HEK293T (cell line): ENCODE results near the gene UBA3.
A peak's percentile ranks its signal among the peaks of the same experiment; 100 is the strongest.

ENCODE experiments used
- CTCF ChIA-PET: fragments of 350-600 bp; formaldehyde crosslinking; extraction: SDS; loops from one replicate; lab custom pipeline; 2021; ENCODE audit warnings: antibody characterized with exemption, inconsistent platforms; lab: Yijun Ruan, JAX
- POLR2A ChIA-PET: fragments of 350-600 bp; formaldehyde crosslinking; extraction: SDS; loops from one replicate; lab custom pipeline; 2020; ENCODE audit warnings: antibody characterized with exemption, inconsistent platforms; lab: Yijun Ruan, JAX
- DNase-seq: peaks from one replicate; pipeline ENCODE4 v3.0.0; 2012; ENCODE audit warnings: mixed read lengths; ENCODE audit errors: extremely low spot score
- ARNT ChIP-seq: fragments of 450-650 bp; IDR thresholded peaks from 2 replicates; pipeline ENCODE4 v1.6.1; 2017; ENCODE audit warnings: mild to moderate bottlenecking
- BHLHE40 ChIP-seq: fragments of 450-650 bp; IDR thresholded peaks from 2 replicates; pipeline ENCODE4 v1.6.1; 2016; ENCODE audit warnings: mild to moderate bottlenecking, moderate library complexity, borderline replicate concordance
- CTBP1 ChIP-seq: fragments of 450-650 bp; IDR thresholded peaks from 2 replicates; pipeline ENCODE4 v1.6.1; 2016; ENCODE audit warnings: borderline replicate concordance
- ELF4 ChIP-seq: fragments of 450-650 bp; IDR thresholded peaks from 2 replicates; pipeline ENCODE4 v1.6.1; 2017; ENCODE audit warnings: antibody characterized with exemption
- FOXA1 ChIP-seq: fragments of 450-650 bp; IDR thresholded peaks from 2 replicates; pipeline ENCODE4 v1.6.1; 2016; ENCODE audit warnings: mild to moderate bottlenecking
- FOXK2 ChIP-seq: fragments of 450-650 bp; IDR thresholded peaks from 2 replicates; pipeline ENCODE4 v1.6.1; 2016; ENCODE audit warnings: mild to moderate bottlenecking
- FOXM1 ChIP-seq: fragments of 450-650 bp; IDR thresholded peaks from 2 replicates; pipeline ENCODE4 v1.6.1; 2017; ENCODE audit warnings: mild to moderate bottlenecking, borderline replicate concordance
- HDGF ChIP-seq: fragments of 450-650 bp; IDR thresholded peaks from 2 replicates; pipeline ENCODE4 v1.6.1; 2017; ENCODE audit warnings: antibody characterized with exemption, borderline replicate concordance
- L3MBTL2 ChIP-seq: fragments of 450-650 bp; conservative IDR thresholded peaks from 2 replicates; pipeline ENCODE4 v1.6.1; 2016; ENCODE audit warnings: mild to moderate bottlenecking
- LEF1 ChIP-seq: fragments of 450-650 bp; IDR thresholded peaks from 2 replicates; pipeline ENCODE4 v1.6.1; 2017; ENCODE audit warnings: mild to moderate bottlenecking, borderline replicate concordance
- NFRKB ChIP-seq: fragments of 450-650 bp; IDR thresholded peaks from 2 replicates; pipeline ENCODE4 v1.6.1; 2016; ENCODE audit warnings: mild to moderate bottlenecking, moderate library complexity
- PKNOX1 ChIP-seq: fragments of 450-650 bp; IDR thresholded peaks from 2 replicates; pipeline ENCODE4 v1.6.1; 2016
- SP1 ChIP-seq: fragments of 450-650 bp; IDR thresholded peaks from 2 replicates; pipeline ENCODE4 v1.6.1; 2017
- SUZ12 ChIP-seq: fragments of 450-650 bp; IDR thresholded peaks from 2 replicates; pipeline ENCODE4 v1.6.1; 2016; ENCODE audit warnings: mild to moderate bottlenecking
- TARDBP ChIP-seq: fragments of 450-650 bp; IDR thresholded peaks from 2 replicates; pipeline ENCODE4 v1.6.1; 2016
- ZNF384 ChIP-seq: fragments of 450-650 bp; IDR thresholded peaks from 2 replicates; pipeline ENCODE4 v1.6.1; 2016

UBA3 gene

DNA sequence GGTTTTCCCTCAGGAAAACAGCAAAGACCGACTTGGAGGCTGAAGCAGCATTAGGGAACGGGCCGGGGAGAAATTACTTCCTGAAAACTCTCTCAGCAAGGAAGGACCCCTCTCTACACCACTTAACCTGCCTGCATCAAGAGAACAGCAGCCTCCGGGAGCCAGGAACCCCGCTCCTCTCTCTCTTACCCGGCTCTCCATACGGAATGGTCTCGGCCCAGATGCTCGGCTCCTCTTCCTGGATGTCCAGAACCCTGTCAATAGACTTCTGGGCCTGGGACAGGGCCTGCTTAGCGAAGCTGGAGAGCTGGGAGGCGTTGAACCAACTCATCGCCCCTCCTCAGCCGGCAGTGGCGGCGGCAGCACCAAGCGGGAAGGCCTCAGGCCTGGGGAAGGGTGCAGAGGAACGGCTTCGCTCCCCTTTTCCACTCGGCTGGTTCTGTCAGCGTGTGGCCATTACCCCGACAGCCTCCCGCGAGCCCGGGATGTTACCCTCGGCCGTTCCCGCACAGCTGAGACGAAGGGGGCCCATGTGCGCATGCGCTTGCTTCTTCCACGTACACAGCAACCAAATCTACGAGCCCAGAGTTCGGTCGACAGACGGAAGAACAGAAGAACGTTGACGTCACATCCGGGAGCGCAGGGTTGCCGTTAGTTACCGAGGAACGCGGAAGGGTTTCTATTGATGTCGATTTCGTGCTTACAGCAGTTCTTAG lies 28.3 kb downstream of the UBA3 start, which contains the start of gene TMF1:
TMF1 (minus strand) TSS at position 578 of the 716 bp plus-strand sequence; CDS start at position 331, 247 bp downstream.
- ChIA-PET CTCF (interaction anchor here (0.9 to 1.1 kb wide), 2 partner anchors 69 to 358 kb away, joined by 3 read pairs; no protein-coding TSS in a partner anchor), POLR2A (interaction anchor here (0.7 to 1.5 kb wide), 4 partner anchors 27 to 65 kb away, joined by 4 to 7 read pairs (median 6); partner anchors contain the start of genes ARL6IP5 and EOGT)
- peak; percentile 97 for DNase-seq
- TF ChIP-seq L3MBTL2 (no peak), ELF4 (peak; percentile 33; the same call in 1 of the 2 replicates), SUZ12 (no peak), ZNF384 (no peak), FOXK2 (peak; percentile 69; the same call in 1 of the 2 replicates), FOXA1 (no peak)

GRCh38 chr3:69048990-69049389 lies 31.2 kb downstream of the UBA3 start:
- TF ChIP-seq ZNF384, result no peak
- no peak for TF ChIP-seq ELF4
- no peak for TF ChIP-seq PKNOX1
- no peak for TF ChIP-seq BHLHE40
- TF ChIP-seq FOXM1, result no peak
- no peak for TF ChIP-seq FOXK2
- no peak for TF ChIP-seq ARNT
- no peak for TF ChIP-seq NFRKB
- no peak for TF ChIP-seq FOXA1
- TF ChIP-seq HDGF, result no peak
- no peak for TF ChIP-seq LEF1
- no peak for TF ChIP-seq L3MBTL2
- TF ChIP-seq TARDBP, result no peak
- TF ChIP-seq SUZ12, result no peak
- TF ChIP-seq SP1, result no peak
- no peak for TF ChIP-seq CTBP1
- POLR2A ChIA-PET, result no interaction called here
- no peak for DNase-seq
- CTCF ChIA-PET, result no interaction called here

GRCh38 chr3:69044608-69045007 lies 35.6 kb downstream of the UBA3 start:
- ChIA-PET CTCF (no interaction called here), POLR2A (interaction anchor here (1.9 kb wide), 1 partner anchor 32 kb away, joined by 4 read pairs; the partner anchor contains the start of gene EOGT)
- TF ChIP-seq LEF1 (no peak), L3MBTL2 (no peak), TARDBP (no peak), ZNF384 (no peak)
- no peak for DNase-seq

DNA sequence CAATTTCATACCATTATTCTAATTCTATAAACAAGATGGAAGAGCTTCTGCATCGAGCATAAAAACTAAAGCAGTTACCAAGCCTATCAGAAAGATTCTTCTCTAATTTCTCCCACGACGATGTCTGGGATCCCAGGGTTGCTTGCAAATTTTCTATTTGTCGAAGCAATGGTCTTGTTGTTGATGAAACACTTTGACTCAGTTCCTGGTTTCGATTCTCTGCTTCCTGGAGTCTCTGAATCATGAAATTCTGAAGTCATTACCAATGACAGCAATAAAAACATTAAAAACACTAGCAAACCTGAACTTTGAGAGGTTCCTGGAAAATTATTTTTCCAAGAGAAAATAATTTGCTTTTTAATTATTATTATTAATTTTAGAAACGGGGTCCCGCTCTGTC lies 46.7 kb downstream of the UBA3 start:
- ChIA-PET POLR2A (no interaction called here), CTCF (no interaction called here)
- TF ChIP-seq PKNOX1 (no peak), ZNF384 (no peak), LEF1 (no peak), SUZ12 (no peak), FOXK2 (no peak), ARNT (no peak), L3MBTL2 (no peak), HDGF (no peak)
- no peak for DNase-seq

GRCh38 chr3:69032737-69033136 lies 47.4 kb downstream of the UBA3 start:
- DNase-seq, result no peak
- TF ChIP-seq HDGF (no peak), FOXM1 (no peak), SUZ12 (no peak), BHLHE40 (no peak), L3MBTL2 (no peak), TARDBP (no peak), ZNF384 (no peak), SP1 (no peak)
- POLR2A ChIA-PET, result no interaction called here
- CTCF ChIA-PET, result no interaction called here

GRCh38 chr3:69032142-69032541 lies 48.0 kb downstream of the UBA3 start:
- DNase-seq, result no peak
- CTCF ChIA-PET, result no interaction called here
- POLR2A ChIA-PET, result no interaction called here
- TF ChIP-seq PKNOX1 (no peak), ZNF384 (no peak), FOXA1 (no peak), HDGF (no peak)

- CTCF ChIA-PET, result no interaction called here
- POLR2A ChIA-PET, result no interaction called here
- TF ChIP-seq L3MBTL2, result no peak
- no peak for TF ChIP-seq ELF4
- TF ChIP-seq FOXM1, result no peak
- no peak for TF ChIP-seq FOXA1
- TF ChIP-seq FOXK2, result no peak
- TF ChIP-seq NFRKB, result no peak
- no peak for TF ChIP-seq ARNT
- TF ChIP-seq CTBP1, result no peak
- no peak for TF ChIP-seq PKNOX1
- no peak for TF ChIP-seq SP1
- no peak for TF ChIP-seq LEF1
- no peak for TF ChIP-seq ZNF384
- no peak for TF ChIP-seq BHLHE40
- TF ChIP-seq SUZ12, result no peak
- no peak for TF ChIP-seq TARDBP
- no peak for TF ChIP-seq HDGF
- DNase-seq, result no peak
These were observed 48.5 kb downstream of the UBA3 start for GRCh38 chr3:69031635-69032034.
